ENCODE results near the gene SCN5A.

Gene SCN5A

GRCh38 chr3:38598791-38599190 is 50.7 kb downstream of the SCN5A start:
- no peak for DNase-seq

GRCh38 chr3:38597502-38598060 is 51.9 kb downstream of the SCN5A start:
- no peak for DNase-seq

GRCh38 chr3:38595393-38595792 is 54.1 kb downstream of the SCN5A start:
- DNase-seq, result no peak

GRCh38 chr3:38590521-38590920 is 59.0 kb downstream of the SCN5A start:
- DNase-seq, result no peak

GRCh38 chr3:38588995-38589937 is 60.2 kb downstream of the SCN5A start:
- no peak for DNase-seq

- no peak for DNase-seq
Measured at GRCh38 chr3:38588371-38588971, 61.0 kb downstream of the SCN5A start.

GRCh38 chr3:38587548-38588131 is 61.8 kb downstream of the SCN5A start:
- no peak for DNase-seq

GRCh38 chr3:38586546-38587520 is 62.7 kb downstream of the SCN5A start:
- no peak for DNase-seq

GRCh38 chr3:38585791-38586420 is 63.6 kb downstream of the SCN5A start:
- DNase-seq, result no peak

GRCh38 chr3:38583688-38584087 is 65.8 kb downstream of the SCN5A start:
- no peak for DNase-seq

GRCh38 chr3:38582941-38583645 is 66.4 kb downstream of the SCN5A start:
- DNase-seq, result no peak

GRCh38 chr3:38582316-38582715 is 67.2 kb downstream of the SCN5A start:
- no peak for DNase-seq

- DNase-seq, result no peak
Measured at GRCh38 chr3:38581774-38582173, 67.7 kb downstream of the SCN5A start.

- no peak for DNase-seq
Measured at GRCh38 chr3:38580450-38581382, 68.8 kb downstream of the SCN5A start.

- DNase-seq, result no peak
Measured at GRCh38 chr3:38579551-38580449, 69.7 kb downstream of the SCN5A start.

GRCh38 chr3:38579141-38579540 is 70.3 kb downstream of the SCN5A start:
- DNase-seq, result no peak

GRCh38 chr3:38578551-38578950 is 70.9 kb downstream of the SCN5A start:
- DNase-seq, result no peak

GRCh38 chr3:38578081-38578475 is 71.4 kb downstream of the SCN5A start:
- no peak for DNase-seq
